Measurements from ENCODE around the gene PRDX1. TPM values are rescaled to one million over a fixed set of nuclear protein-coding genes. Genes with fewer than 3 reads are reported as not detected.

Gene PRDX1
- total and polyA plus RNA-seq, 2 of the 4 experiments (the other 2 are of a cell fraction), result 612 to 883 TPM

GRCh38 chr1:45465277-45465676 is 56.4 kb downstream of the PRDX1 start:
- H3K27ac ChIP-seq (ENCODE audit: insufficient read depth, low read length), result no peak overlapping the region
- no peak overlapping the region for H3K4ac ChIP-seq (ENCODE audit: low read depth, low read length)
- in situ Hi-C loops (cut with MboI; ENCODE audit: low sequenced_read_pairs) (no loop called here), intact Hi-C loops (cut with micrococcal nuclease) (no loop called here), dilution Hi-C loops (cut with HindIII; ENCODE audit: low sequenced_read_pairs, unreplicated experiment) (no loop called here)
- DNase-seq, result no peak
- no peak overlapping the region for H3K18ac ChIP-seq (ENCODE audit: low read depth, low read length)
- ChIA-PET CTCF (interaction anchor here (0.7 kb wide), 1 partner anchor 604 kb away, joined by 3 read pairs; no protein-coding TSS in a partner anchor), POLR2A (ENCODE audit: unreplicated experiment) (no interaction called here)
- H3K79me1 ChIP-seq (ENCODE audit: low read depth in 1 of 2, low read length in 2 of 2), result no peaks in the 10 kb centered on the region
- H3K23ac ChIP-seq (ENCODE audit: low read depth, low read length), result no peak overlapping the region
- H2AK9ac ChIP-seq (replicated peaks; ENCODE audit: low read depth, low read length, poor library complexity), result no peak overlapping the region
- H2BK120ac ChIP-seq (ENCODE audit: low read depth, low read length), result no peak overlapping the region
- no TSS peak for BruUV-seq (replicated peaks)
- H2BK15ac ChIP-seq (ENCODE audit: low read depth, low read length), result no peak overlapping the region
- ATAC-seq (ENCODE audit: low read depth), result no peak
- no peak overlapping the region for H3K9ac ChIP-seq (ENCODE audit: low read depth, low read length)
- H3K9me3 ChIP-seq (ENCODE audit: control insufficient read depth, insufficient read depth, low read length), result no peaks in the 10 kb centered on the region
- no peaks in the 10 kb centered on the region for H4K20me1 ChIP-seq (ENCODE audit: insufficient read depth, low read length)
- no peak overlapping the region for H4K5ac ChIP-seq (ENCODE audit: low read depth, low read length)
- no peak overlapping the region for H3K56ac ChIP-seq (ENCODE audit: extremely low read depth, insufficient read depth, low read length)
- no peak overlapping the region for H4K91ac ChIP-seq (ENCODE audit: insufficient read depth, low read depth, low read length)
- H3K14ac ChIP-seq (replicated peaks; ENCODE audit: low read depth, low read length), result no peak overlapping the region
- H3K27me3 ChIP-seq (ENCODE audit: control insufficient read depth, insufficient read depth, low read length), result no peaks in the 10 kb centered on the region
- no peaks in the 10 kb centered on the region for H3K4me1 ChIP-seq (ENCODE audit: control insufficient read depth, insufficient read depth, low read length)
- H2BK20ac ChIP-seq (ENCODE audit: low read depth, low read length), result no peak overlapping the region
- H4K8ac ChIP-seq (ENCODE audit: low read depth in 2 of 2, low read length in 2 of 2), result no peak overlapping the region
- H2AFZ ChIP-seq (replicated peaks; ENCODE audit: low read length, poor library complexity), result no peak overlapping the region
- H3K4me2 ChIP-seq (ENCODE audit: low read depth, low read length), result no peak overlapping the region
- TF ChIP-seq BHLHE40 (IDR thresholded peaks at IDR 0.05; ENCODE audit: low read depth, low read length) (no peak), RFX5 (IDR thresholded peaks at IDR 0.05; ENCODE audit: low read depth, low read length) (no peak), MAZ (IDR thresholded peaks at IDR 0.05; ENCODE audit: borderline replicate concordance, low read depth, low read length) (no peak), FOS (IDR thresholded peaks at IDR 0.05; ENCODE audit: low read depth, low read length) (no peak), POLR2A (IDR thresholded peaks at IDR 0.05; ENCODE audit: low read depth, low read length) (no peak), SMC3 (IDR thresholded peaks at IDR 0.05; ENCODE audit: low read depth, low read length) (no peak), MXI1 (IDR thresholded peaks at IDR 0.05; ENCODE audit: borderline replicate concordance, low read depth, low read length) (no peak), NFE2L2 (IDR thresholded peaks at IDR 0.05; ENCODE audit: low read depth, low read length) (no peak), RCOR1 (IDR thresholded peaks at IDR 0.05; ENCODE audit: insufficient replicate concordance, low read length) (no peak)
- TF ChIP-seq, protein P1, sequence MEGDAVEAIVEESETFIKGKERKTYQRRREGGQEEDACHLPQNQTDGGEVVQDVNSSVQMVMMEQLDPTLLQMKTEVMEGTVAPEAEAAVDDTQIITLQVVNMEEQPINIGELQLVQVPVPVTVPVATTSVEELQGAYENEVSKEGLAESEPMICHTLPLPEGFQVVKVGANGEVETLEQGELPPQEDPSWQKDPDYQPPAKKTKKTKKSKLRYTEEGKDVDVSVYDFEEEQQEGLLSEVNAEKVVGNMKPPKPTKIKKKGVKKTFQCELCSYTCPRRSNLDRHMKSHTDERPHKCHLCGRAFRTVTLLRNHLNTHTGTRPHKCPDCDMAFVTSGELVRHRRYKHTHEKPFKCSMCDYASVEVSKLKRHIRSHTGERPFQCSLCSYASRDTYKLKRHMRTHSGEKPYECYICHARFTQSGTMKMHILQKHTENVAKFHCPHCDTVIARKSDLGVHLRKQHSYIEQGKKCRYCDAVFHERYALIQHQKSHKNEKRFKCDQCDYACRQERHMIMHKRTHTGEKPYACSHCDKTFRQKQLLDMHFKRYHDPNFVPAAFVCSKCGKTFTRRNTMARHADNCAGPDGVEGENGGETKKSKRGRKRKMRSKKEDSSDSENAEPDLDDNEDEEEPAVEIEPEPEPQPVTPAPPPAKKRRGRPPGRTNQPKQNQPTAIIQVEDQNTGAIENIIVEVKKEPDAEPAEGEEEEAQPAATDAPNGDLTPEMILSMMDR (conservative IDR thresholded peaks at IDR 0.05; ENCODE audit: low read depth, low read length), result no peak
- TF ChIP-seq, protein P2, sequence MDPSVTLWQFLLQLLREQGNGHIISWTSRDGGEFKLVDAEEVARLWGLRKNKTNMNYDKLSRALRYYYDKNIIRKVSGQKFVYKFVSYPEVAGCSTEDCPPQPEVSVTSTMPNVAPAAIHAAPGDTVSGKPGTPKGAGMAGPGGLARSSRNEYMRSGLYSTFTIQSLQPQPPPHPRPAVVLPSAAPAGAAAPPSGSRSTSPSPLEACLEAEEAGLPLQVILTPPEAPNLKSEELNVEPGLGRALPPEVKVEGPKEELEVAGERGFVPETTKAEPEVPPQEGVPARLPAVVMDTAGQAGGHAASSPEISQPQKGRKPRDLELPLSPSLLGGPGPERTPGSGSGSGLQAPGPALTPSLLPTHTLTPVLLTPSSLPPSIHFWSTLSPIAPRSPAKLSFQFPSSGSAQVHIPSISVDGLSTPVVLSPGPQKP (IDR thresholded peaks at IDR 0.05; ENCODE audit: borderline replicate concordance, low read depth, low read length), result no peak
- H2AK5ac ChIP-seq (ENCODE audit: low read depth, low read length), result no peak overlapping the region
- no peak overlapping the region for H3K4me3 ChIP-seq (ENCODE audit: insufficient read depth, low read depth, low read length)
- no peaks in the 10 kb centered on the region for H3K9me1 ChIP-seq (ENCODE audit: insufficient read depth, low read length)
- H2BK5ac ChIP-seq (ENCODE audit: low read depth, low read length, poor library complexity, severe bottlenecking), result no peak overlapping the region
- H3K36me3 ChIP-seq (ENCODE audit: control insufficient read depth, insufficient read depth, low read length), result no peaks in the 10 kb centered on the region

Data from IMR-90 (cell line).